Activated T-cell treated with anti-CD3 and anti-CD28 coated beads, Interleukin-2, amount 50 U/mL, for 72 hours (primary cell): Measurements from ENCODE around the gene CEP89. TPM values are rescaled to one million over a fixed set of nuclear protein-coding genes. Genes with fewer than 3 reads are reported as not detected.
A peak's percentile ranks its signal among the peaks of the same experiment; 100 is the strongest.

ENCODE experiments used
- ATAC-seq, 2 donors: fragments of 150-1000 bp; cut with Tn5 transposase; replicated peaks in 1 of 2; 2 replicates each; pipeline ENCODE4 v1.10.0; 2021; ENCODE audit warnings: moderate library complexity in 2 of 2, mild to moderate bottlenecking in 1 of 2
- DNase-seq, 2 donors: peaks; one replicate each; pipeline ENCODE4 v3.0.0; 2021 to 2022; ENCODE audit warnings: mixed read lengths in 1 of 2
- H3K27ac Mint-ChIP-seq: one replicate; pipeline ENCODE4 v1.8.0; 2022; ENCODE audit warnings: mild to moderate bottlenecking, moderate library complexity, mixed read lengths
- H3K27me3 Mint-ChIP-seq: one replicate; pipeline ENCODE4 v1.8.0; 2022; ENCODE audit warnings: low read depth, mixed read lengths
- H3K36me3 Mint-ChIP-seq, 2 donors: one replicate each; pipeline ENCODE4 v1.8.0; 2022; ENCODE audit warnings: mixed read lengths in 2 of 2, mild to moderate bottlenecking in 1 of 2; ENCODE audit not compliant: insufficient read depth in 2 of 2
- H3K4me1 Mint-ChIP-seq: one replicate; pipeline ENCODE4 v1.8.0; 2022; ENCODE audit warnings: low read depth, mixed read lengths
- H3K4me3 Mint-ChIP-seq, 2 donors: one replicate each; pipeline ENCODE4 v1.8.0; 2022; ENCODE audit warnings: mild to moderate bottlenecking in 2 of 2, mixed read lengths in 2 of 2, moderate library complexity in 2 of 2
- H3K9me3 Mint-ChIP-seq, 2 donors: one replicate each; pipeline ENCODE4 v1.8.0; 2022; ENCODE audit warnings: mixed read lengths in 2 of 2
- total RNA-seq, 2 donors: library from RNA; stranded (reverse); gene quantifications; one replicate each; pipeline ENCODE4 v1.2.3, GENCODE V29; 2022

CEP89 gene
- total RNA-seq, 2 donors from 2014 or later, result 21.6 to 22.9 TPM

DNA sequence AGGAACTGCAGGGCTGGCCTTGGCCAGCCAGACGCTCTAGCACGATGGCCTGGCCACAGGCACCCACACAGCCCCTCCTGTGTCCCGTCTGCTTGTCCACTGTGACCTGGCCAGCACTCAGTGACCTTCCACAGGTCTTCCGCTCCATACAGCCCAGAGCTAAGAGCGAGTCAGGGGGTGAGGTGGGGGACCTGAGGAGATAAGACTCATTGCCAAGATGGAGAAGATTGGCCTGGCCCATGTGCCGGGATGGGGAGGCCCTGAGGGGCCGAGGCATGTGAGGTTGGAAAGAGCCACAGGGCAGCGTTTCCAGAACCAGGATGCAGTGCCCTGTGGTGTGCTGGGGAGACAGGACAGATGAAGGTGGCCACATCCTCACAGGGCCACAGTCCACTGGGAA lies 92.0 kb downstream of the CEP89 start:
- ATAC-seq (no peak), DNase-seq (no peak)
- H3K27me3 Mint-ChIP-seq, result no peaks in the 10 kb centered on the region
- no peak overlapping the region for H3K27ac Mint-ChIP-seq
- no peak overlapping the region for H3K4me3 Mint-ChIP-seq
- H3K4me1 Mint-ChIP-seq, result no peaks in the 10 kb centered on the region
- H3K9me3 Mint-ChIP-seq, result no peaks in the 10 kb centered on the region
- no peaks in the 10 kb centered on the region for H3K36me3 Mint-ChIP-seq

GRCh38 chr19:32878988-32879387 lies 92.8 kb downstream of the CEP89 start:
- H3K4me3 Mint-ChIP-seq, result no peak overlapping the region
- H3K27me3 Mint-ChIP-seq, result no peaks in the 10 kb centered on the region
- no peaks in the 10 kb centered on the region for H3K36me3 Mint-ChIP-seq
- no peaks in the 10 kb centered on the region for H3K9me3 Mint-ChIP-seq
- DNase-seq, result no peak
- H3K27ac Mint-ChIP-seq, result no peak overlapping the region
- ATAC-seq, result no peak
- H3K4me1 Mint-ChIP-seq, result peaks cover 5% of the 10 kb centered on the region

DNA sequence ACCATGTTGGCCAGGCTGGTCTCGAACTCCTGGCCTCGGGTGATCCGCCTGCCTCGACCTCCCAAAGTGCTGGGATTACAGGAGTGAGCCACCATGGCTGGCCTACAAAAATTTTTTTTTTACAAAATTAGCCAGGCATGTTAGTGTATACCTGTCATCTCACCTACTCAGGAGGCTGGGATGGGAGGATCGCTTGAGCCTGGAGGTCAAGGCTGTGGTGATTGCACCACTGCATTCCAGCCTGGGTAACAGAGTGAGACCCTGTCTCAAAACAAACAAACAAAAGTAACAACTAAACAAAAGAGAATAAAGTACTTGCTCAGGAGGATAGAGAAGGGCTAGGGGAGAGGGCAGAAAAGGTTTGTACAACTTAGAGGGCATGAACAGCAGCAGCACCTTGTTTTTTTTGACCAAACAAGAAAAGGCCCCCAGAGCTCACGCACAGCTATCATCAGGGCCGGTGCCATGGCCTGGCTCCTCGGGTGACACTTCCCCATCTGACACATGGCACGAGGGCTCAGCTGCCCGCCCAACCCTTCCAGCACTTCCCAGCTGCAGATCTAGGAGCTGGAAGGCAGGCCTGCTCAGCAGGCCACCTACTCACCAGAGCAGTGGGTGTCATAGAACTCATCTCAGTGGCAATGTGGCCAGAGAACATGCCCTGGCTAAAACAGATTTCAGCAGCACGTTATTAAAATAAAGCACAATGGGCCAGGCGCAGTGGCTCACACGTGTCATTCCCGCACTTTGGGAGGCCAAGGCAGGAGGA lies 93.6 kb downstream of the CEP89 start:
- H3K36me3 Mint-ChIP-seq, result no peaks in the 10 kb centered on the region
- H3K27ac Mint-ChIP-seq, result no peak overlapping the region
- DNase-seq, result no peak
- no peaks in the 10 kb centered on the region for H3K27me3 Mint-ChIP-seq
- H3K4me3 Mint-ChIP-seq, result no peak overlapping the region
- peaks cover 13% of the 10 kb centered on the region for H3K4me1 Mint-ChIP-seq
- H3K9me3 Mint-ChIP-seq, result no peaks in the 10 kb centered on the region
- no peak for ATAC-seq

- Mint-ChIP-seq H3K27me3 (no peaks in the 10 kb centered on the region), H3K4me1 (peaks cover 18% of the 10 kb centered on the region), H3K27ac (no peak overlapping the region), H3K9me3 (no peaks in the 10 kb centered on the region), H3K36me3 (no peaks in the 10 kb centered on the region), H3K4me3 (no peak overlapping the region)
- ATAC-seq, result no peak
- DNase-seq, result no peak
These were observed 94.3 kb downstream of the CEP89 start for GRCh38 chr19:32877323-32877912.

GRCh38 chr19:32876919-32877285 lies 94.9 kb downstream of the CEP89 start:
- DNase-seq (no peak), ATAC-seq (no peak)
- H3K9me3 Mint-ChIP-seq, result no peaks in the 10 kb centered on the region
- H3K27ac Mint-ChIP-seq, result no peak overlapping the region
- H3K4me3 Mint-ChIP-seq, result no peak overlapping the region
- H3K36me3 Mint-ChIP-seq, result no peaks in the 10 kb centered on the region
- H3K4me1 Mint-ChIP-seq, result peaks cover 18% of the 10 kb centered on the region
- no peaks in the 10 kb centered on the region for H3K27me3 Mint-ChIP-seq

- H3K4me1 Mint-ChIP-seq, result peaks cover 18% of the 10 kb centered on the region
- no peak overlapping the region for H3K4me3 Mint-ChIP-seq
- no peak for DNase-seq
- H3K27ac Mint-ChIP-seq, result no peak overlapping the region
- no peaks in the 10 kb centered on the region for H3K36me3 Mint-ChIP-seq
- no peaks in the 10 kb centered on the region for H3K9me3 Mint-ChIP-seq
- H3K27me3 Mint-ChIP-seq, result no peaks in the 10 kb centered on the region
- ATAC-seq, result no peak
These were observed 95.4 kb downstream of the CEP89 start for GRCh38 chr19:32876236-32876918.

GRCh38 chr19:32875428-32875827 lies 96.3 kb downstream of the CEP89 start:
- H3K9me3 Mint-ChIP-seq, result no peaks in the 10 kb centered on the region
- no peak for ATAC-seq
- no peaks in the 10 kb centered on the region for H3K27me3 Mint-ChIP-seq
- H3K4me3 Mint-ChIP-seq, result no peak overlapping the region
- H3K4me1 Mint-ChIP-seq, result peaks cover 18% of the 10 kb centered on the region
- DNase-seq, result no peak
- H3K27ac Mint-ChIP-seq, result no peak overlapping the region
- no peaks in the 10 kb centered on the region for H3K36me3 Mint-ChIP-seq

DNA sequence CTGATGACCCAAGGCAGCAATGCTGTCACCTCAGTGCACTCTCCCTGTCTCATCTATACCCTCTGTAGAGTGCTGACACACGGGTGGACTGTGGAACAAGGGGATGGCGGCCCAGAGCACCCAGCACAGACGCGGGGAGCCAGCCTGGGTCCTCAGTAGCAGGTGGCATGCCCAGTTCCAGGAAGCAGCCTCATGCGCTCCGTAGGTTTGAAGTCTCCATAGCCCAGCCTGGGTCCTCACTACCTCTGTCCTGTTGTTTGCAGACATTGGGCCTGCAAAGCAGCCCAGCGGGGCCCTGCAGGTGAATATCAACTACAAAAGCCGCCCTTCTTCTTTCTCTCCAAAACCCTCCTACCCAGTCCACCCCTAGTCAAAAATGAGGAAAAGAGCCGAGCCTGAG lies 97.2 kb downstream of the CEP89 start:
- Mint-ChIP-seq H3K4me3 (no peak overlapping the region), H3K27ac (no peak overlapping the region), H3K4me1 (peaks cover 18% of the 10 kb centered on the region), H3K27me3 (no peaks in the 10 kb centered on the region), H3K36me3 (no peaks in the 10 kb centered on the region), H3K9me3 (no peaks in the 10 kb centered on the region)
- no peak for ATAC-seq
- DNase-seq, result no peak

GRCh38 chr19:32873247-32873959 lies 98.4 kb downstream of the CEP89 start:
- DNase-seq (peak; percentile 25 to 50), ATAC-seq (peak; percentile 33 to 69)
- H3K4me3 Mint-ChIP-seq, result no peak overlapping the region
- H3K36me3 Mint-ChIP-seq, result no peaks in the 10 kb centered on the region
- H3K27me3 Mint-ChIP-seq, result no peaks in the 10 kb centered on the region
- H3K27ac Mint-ChIP-seq, result no peak overlapping the region
- peaks cover 18% of the 10 kb centered on the region for H3K4me1 Mint-ChIP-seq
- no peaks in the 10 kb centered on the region for H3K9me3 Mint-ChIP-seq

GRCh38 chr19:32872391-32872790 lies 99.4 kb downstream of the CEP89 start:
- H3K36me3 Mint-ChIP-seq, result no peaks in the 10 kb centered on the region
- H3K4me3 Mint-ChIP-seq, result no peak overlapping the region

GRCh38 chr19:32870981-32871451 lies 100.7 kb downstream of the CEP89 start:
- H3K27ac Mint-ChIP-seq, result no peak overlapping the region
- H3K27me3 Mint-ChIP-seq, result no peaks in the 10 kb centered on the region
- ATAC-seq, result no peak
- no peak for DNase-seq
- no peaks in the 10 kb centered on the region for H3K36me3 Mint-ChIP-seq
- peaks cover 18% of the 10 kb centered on the region for H3K4me1 Mint-ChIP-seq
- no peak overlapping the region for H3K4me3 Mint-ChIP-seq
- H3K9me3 Mint-ChIP-seq, result no peaks in the 10 kb centered on the region

More at GRCh38 chr19:32872391-32872790, 99.4 kb downstream of the CEP89 start:
- H3K27me3 Mint-ChIP-seq, result no peaks in the 10 kb centered on the region
- ATAC-seq (no peak), DNase-seq (no peak)
- no peaks in the 10 kb centered on the region for H3K9me3 Mint-ChIP-seq
- H3K27ac Mint-ChIP-seq, result no peak overlapping the region
- peaks cover 18% of the 10 kb centered on the region for H3K4me1 Mint-ChIP-seq

DNA sequence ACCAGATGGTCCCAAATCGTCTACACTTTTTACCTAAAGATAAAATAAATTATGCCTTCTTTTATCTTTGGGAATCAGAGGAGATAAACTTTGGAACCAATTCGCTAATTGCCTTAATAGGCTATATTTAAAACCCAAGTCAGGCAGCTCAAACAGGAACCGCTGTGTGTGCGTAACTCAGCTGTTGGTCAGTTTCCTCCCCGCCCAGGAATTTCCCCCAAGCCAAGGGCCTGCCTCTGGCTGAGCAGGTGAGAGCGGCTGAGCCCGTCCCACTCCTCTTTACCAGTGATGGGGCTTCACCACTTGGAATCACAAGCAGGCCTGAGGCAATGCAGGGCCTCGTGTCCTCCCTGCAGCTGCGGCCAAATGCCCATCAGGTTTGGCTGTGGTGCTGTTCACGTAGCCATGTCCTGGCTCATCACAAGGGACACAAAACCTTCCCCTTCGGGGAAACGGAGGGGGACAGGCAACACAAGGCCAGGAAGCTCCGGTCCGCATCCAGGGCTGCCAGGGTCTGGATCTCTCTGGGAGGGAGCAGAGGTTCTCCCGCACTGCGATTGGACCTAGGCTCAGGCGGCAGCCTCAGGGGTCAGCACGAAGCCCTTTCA lies 101.7 kb downstream of the CEP89 start:
- ATAC-seq (no peak), DNase-seq (no peak)
- H3K27ac Mint-ChIP-seq, result no peak overlapping the region
- H3K9me3 Mint-ChIP-seq, result no peaks in the 10 kb centered on the region
- no peaks in the 10 kb centered on the region for H3K27me3 Mint-ChIP-seq
- no peak overlapping the region for H3K4me3 Mint-ChIP-seq
- no peaks in the 10 kb centered on the region for H3K36me3 Mint-ChIP-seq
- peaks cover 18% of the 10 kb centered on the region for H3K4me1 Mint-ChIP-seq
